ENCODE measurements around the gene CDC42EP2. TPM values are rescaled to one million over a fixed set of nuclear protein-coding genes. Genes with fewer than 3 reads are reported as not detected.

Gene CDC42EP2
- total and polyA plus RNA-seq, 10 of the 15 experiments (the other 5 are each of a cell fraction or from before 2014, with no cell fraction given) = 0.03 to 1.2 (median 0.09) TPM; not detected in 3

DNA sequence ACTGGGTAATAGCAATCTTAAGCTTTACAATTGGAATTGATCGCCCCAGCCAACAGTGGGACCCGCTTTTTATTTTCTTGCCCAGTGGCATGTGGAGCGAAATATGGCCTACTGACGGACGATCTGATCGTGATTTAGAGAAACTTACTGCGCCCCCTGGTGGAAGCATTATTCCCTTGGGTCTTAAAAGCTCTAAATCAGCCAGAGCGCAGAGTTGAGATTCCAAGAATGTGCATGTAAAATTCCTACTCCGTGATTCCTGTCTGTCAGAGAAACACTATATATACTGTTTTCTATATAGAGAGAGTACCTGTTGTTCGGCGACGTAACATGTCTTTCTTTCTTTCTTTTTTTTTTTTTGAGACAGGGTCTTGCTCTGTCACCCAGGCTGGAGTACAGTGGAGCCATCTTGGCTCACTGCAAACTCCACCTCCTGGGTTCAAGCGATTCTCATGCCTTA, 15.3 kb downstream of the CDC42EP2 start:
- no peaks in the 10 kb centered on the region for H4K20me1 ChIP-seq (ENCODE audit: control insufficient read depth, insufficient read depth)
- FAIRE-seq (peak; percentile 94), DNase-seq (ENCODE audit: low read depth, low spot score) (peak; percentile 43), ATAC-seq (peak; percentile 60)
- peaks cover 4% of the 10 kb centered on the region; the same call in 1 of the 2 replicates for H3K4me1 ChIP-seq (ENCODE audit: control insufficient read depth, insufficient read depth, low read length)
- no peaks in the 10 kb centered on the region for H3K27me3 ChIP-seq (replicated peaks in 1 of 2; ENCODE audit: control insufficient read depth in 2 of 2, insufficient read depth in 2 of 2, low read length in 1 of 2)
- no TSS peak for BruUV-seq (replicated peaks)
- RAD21 ChIA-PET (ENCODE audit: unreplicated experiment) = interaction anchor here (0.6 to 3.3 kb wide), 18 partner anchors 14 to 482 kb away, joined by 3 to 53 read pairs (median 4); partner anchors contain the start of genes CDC42EP2 and POLA2
- no peak overlapping the region for H3K4me3 ChIP-seq
- WGBS (ENCODE audit: insufficient coverage, insufficient replicate concordance, low lambda C conversion rate, missing lambda C conversion rate) = 4% methylated on average over 13 of the region's 13 CpGs
- intact Hi-C loops (cut with micrococcal nuclease; ENCODE audit: unreplicated experiment) (loop anchor here (1.0 to 10.0 kb wide), 3 partner anchors 55 to 215 kb away; partner anchors contain the start of genes POLA2, TM7SF2 and ZNHIT2), in situ Hi-C loops (cut with MboI) (no loop called here)
- H3K4me2 ChIP-seq (ENCODE audit: control insufficient read depth, insufficient read depth) = peak overlapping the region; percentile 46; the same call in 1 of the 2 replicates
- H3K79me2 ChIP-seq (ENCODE audit: control insufficient read depth, insufficient read depth, low read length) = peaks cover 13% of the 10 kb centered on the region
- H3K36me3 ChIP-seq (ENCODE audit: control insufficient read depth in 2 of 2, insufficient read depth in 2 of 2, low read length in 1 of 2) = no peaks in the 10 kb centered on the region
- H3K9ac ChIP-seq (ENCODE audit: control insufficient read depth, insufficient read depth, low read length) = peak overlapping the region; percentile 40; the same call in 1 of the 2 replicates
- H3K27ac ChIP-seq (ENCODE audit: control insufficient read depth, insufficient read depth) = no peak overlapping the region
- SMC1A ChIA-PET (ENCODE audit: uncharacterized antibody, unreplicated experiment) = interaction anchor here (0.6 to 6.6 kb wide), 24 partner anchors 8 to 555 kb away, joined by 3 to 64 read pairs (median 4); no protein-coding TSS in a partner anchor
- CTCF ChIA-PET = interaction anchor here (0.6 to 9.3 kb wide), 56 partner anchors 8 to 957 kb away, joined by 3 to 261 read pairs (median 4); partner anchors contain the start of genes CAPN1, CDC42EP2, FAM89B and PCNX3
- peak overlapping the region; percentile 89 for H2AFZ ChIP-seq (ENCODE audit: control insufficient read depth, low read depth, low read length)
- POLR2A ChIA-PET = interaction anchor here (0.5 to 2.6 kb wide), 10 partner anchors 9 to 959 kb away, joined by 3 to 11 read pairs (median 6); partner anchors contain the start of genes CDC42EP2, POLA2 and YIF1A
- no peaks in the 10 kb centered on the region for H3K9me3 ChIP-seq (replicated peaks; ENCODE audit: control insufficient read depth, insufficient read depth, low read length)
- TF ChIP-seq MXI1 (IDR thresholded peaks at IDR 0.05; ENCODE audit: low read depth, low read length) (0 out of 2 replicates have a peak, but pooled peaks have one; percentile 16), NFYA (IDR thresholded peaks at IDR 0.05; ENCODE audit: borderline replicate concordance, low read depth, low read length) (no peak), BRCA1 (IDR thresholded peaks at IDR 0.05; ENCODE audit: low read depth, low read length) (no peak), CBFB (IDR thresholded peaks at IDR 0.05; ENCODE audit: low read depth) (no peak), SMARCA5 (IDR thresholded peaks at IDR 0.05) (peak; percentile 16; the same call in 1 of the 2 replicates), FOXM1 (IDR thresholded peaks at IDR 0.05; ENCODE audit: low read depth, low read length) (0 out of 2 replicates have a peak, but pooled peaks have one; percentile 10), MTA2 (IDR thresholded peaks at IDR 0.05; ENCODE audit: low read depth) (peak; percentile 25; the same call in 1 of the 2 replicates), YY1 (IDR thresholded peaks at IDR 0.05; ENCODE audit: low read depth, low read length) (peak; percentile 86), RB1 (IDR thresholded peaks at IDR 0.05; ENCODE audit: borderline replicate concordance) (peak; percentile 52; the same call in 1 of the 2 replicates), NBN (IDR thresholded peaks at IDR 0.05) (peak; percentile 33; the same call in 1 of the 2 replicates), SMC3 (IDR thresholded peaks at IDR 0.05; ENCODE audit: borderline replicate concordance, low read length) (peak; percentile 68; the same call in 1 of the 2 replicates), FOXK2 (IDR thresholded peaks at IDR 0.05) (no peak), MEF2B (IDR thresholded peaks at IDR 0.05; ENCODE audit: partially characterized antibody, poor library complexity, severe bottlenecking) (peak; percentile 95)
- TF ChIP-seq, protein P1, sequence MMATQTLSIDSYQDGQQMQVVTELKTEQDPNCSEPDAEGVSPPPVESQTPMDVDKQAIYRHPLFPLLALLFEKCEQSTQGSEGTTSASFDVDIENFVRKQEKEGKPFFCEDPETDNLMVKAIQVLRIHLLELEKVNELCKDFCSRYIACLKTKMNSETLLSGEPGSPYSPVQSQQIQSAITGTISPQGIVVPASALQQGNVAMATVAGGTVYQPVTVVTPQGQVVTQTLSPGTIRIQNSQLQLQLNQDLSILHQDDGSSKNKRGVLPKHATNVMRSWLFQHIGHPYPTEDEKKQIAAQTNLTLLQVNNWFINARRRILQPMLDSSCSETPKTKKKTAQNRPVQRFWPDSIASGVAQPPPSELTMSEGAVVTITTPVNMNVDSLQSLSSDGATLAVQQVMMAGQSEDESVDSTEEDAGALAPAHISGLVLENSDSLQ (IDR thresholded peaks at IDR 0.05) = no peak; the same call in 1 of the 2 replicates
- TF ChIP-seq, protein P2, sequence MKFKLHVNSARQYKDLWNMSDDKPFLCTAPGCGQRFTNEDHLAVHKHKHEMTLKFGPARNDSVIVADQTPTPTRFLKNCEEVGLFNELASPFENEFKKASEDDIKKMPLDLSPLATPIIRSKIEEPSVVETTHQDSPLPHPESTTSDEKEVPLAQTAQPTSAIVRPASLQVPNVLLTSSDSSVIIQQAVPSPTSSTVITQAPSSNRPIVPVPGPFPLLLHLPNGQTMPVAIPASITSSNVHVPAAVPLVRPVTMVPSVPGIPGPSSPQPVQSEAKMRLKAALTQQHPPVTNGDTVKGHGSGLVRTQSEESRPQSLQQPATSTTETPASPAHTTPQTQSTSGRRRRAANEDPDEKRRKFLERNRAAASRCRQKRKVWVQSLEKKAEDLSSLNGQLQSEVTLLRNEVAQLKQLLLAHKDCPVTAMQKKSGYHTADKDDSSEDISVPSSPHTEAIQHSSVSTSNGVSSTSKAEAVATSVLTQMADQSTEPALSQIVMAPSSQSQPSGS (IDR thresholded peaks at IDR 0.05; ENCODE audit: low read length) = no peak
- TF ChIP-seq, protein P3, sequence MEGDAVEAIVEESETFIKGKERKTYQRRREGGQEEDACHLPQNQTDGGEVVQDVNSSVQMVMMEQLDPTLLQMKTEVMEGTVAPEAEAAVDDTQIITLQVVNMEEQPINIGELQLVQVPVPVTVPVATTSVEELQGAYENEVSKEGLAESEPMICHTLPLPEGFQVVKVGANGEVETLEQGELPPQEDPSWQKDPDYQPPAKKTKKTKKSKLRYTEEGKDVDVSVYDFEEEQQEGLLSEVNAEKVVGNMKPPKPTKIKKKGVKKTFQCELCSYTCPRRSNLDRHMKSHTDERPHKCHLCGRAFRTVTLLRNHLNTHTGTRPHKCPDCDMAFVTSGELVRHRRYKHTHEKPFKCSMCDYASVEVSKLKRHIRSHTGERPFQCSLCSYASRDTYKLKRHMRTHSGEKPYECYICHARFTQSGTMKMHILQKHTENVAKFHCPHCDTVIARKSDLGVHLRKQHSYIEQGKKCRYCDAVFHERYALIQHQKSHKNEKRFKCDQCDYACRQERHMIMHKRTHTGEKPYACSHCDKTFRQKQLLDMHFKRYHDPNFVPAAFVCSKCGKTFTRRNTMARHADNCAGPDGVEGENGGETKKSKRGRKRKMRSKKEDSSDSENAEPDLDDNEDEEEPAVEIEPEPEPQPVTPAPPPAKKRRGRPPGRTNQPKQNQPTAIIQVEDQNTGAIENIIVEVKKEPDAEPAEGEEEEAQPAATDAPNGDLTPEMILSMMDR (IDR thresholded peaks at IDR 0.05 in 2 of 3, conservative IDR thresholded peaks at IDR 0.05 in 1 of 3; ENCODE audit: control insufficient read depth in 2 of 3, extremely low read depth in 1 of 3, insufficient read depth in 1 of 3, low read depth in 3 of 3, low read length in 3 of 3) = peak; percentile 67 to 79 (median 72)
- TF ChIP-seq, protein P4, sequence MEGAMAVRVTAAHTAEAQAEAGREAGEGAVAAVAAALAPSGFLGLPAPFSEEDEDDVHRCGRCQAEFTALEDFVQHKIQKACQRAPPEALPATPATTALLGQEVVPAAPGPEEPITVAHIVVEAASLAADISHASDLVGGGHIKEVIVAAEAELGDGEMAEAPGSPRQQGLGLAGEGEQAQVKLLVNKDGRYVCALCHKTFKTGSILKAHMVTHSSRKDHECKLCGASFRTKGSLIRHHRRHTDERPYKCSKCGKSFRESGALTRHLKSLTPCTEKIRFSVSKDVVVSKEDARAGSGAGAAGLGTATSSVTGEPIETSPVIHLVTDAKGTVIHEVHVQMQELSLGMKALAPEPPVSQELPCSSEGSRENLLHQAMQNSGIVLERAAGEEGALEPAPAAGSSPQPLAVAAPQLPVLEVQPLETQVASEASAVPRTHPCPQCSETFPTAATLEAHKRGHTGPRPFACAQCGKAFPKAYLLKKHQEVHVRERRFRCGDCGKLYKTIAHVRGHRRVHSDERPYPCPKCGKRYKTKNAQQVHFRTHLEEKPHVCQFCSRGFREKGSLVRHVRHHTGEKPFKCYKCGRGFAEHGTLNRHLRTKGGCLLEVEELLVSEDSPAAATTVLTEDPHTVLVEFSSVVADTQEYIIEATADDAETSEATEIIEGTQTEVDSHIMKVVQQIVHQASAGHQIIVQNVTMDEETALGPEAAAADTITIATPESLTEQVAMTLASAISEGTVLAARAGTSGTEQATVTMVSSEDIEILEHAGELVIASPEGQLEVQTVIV (IDR thresholded peaks at IDR 0.05; ENCODE audit: borderline replicate concordance, partially characterized antibody) = no peak

Data from GM12878 (cell line).